HG02884 (cell line): Measurements from ENCODE around the gene GOLGA6L2.
"Not testable (repeated sequence)": the region's sequence is repeated elsewhere in the genome, so short reads cannot be mapped to it uniquely, and the experiment has no call there.

ENCODE experiments used
- ATAC-seq: cut with Tn5 transposase; IDR thresholded peaks from one replicate; pipeline ENCODE4 v1.9.1; 2021; ENCODE audit warnings: mild to moderate bottlenecking, moderate library complexity; ENCODE audit not compliant: unreplicated experiment

GOLGA6L2 gene, protein sequence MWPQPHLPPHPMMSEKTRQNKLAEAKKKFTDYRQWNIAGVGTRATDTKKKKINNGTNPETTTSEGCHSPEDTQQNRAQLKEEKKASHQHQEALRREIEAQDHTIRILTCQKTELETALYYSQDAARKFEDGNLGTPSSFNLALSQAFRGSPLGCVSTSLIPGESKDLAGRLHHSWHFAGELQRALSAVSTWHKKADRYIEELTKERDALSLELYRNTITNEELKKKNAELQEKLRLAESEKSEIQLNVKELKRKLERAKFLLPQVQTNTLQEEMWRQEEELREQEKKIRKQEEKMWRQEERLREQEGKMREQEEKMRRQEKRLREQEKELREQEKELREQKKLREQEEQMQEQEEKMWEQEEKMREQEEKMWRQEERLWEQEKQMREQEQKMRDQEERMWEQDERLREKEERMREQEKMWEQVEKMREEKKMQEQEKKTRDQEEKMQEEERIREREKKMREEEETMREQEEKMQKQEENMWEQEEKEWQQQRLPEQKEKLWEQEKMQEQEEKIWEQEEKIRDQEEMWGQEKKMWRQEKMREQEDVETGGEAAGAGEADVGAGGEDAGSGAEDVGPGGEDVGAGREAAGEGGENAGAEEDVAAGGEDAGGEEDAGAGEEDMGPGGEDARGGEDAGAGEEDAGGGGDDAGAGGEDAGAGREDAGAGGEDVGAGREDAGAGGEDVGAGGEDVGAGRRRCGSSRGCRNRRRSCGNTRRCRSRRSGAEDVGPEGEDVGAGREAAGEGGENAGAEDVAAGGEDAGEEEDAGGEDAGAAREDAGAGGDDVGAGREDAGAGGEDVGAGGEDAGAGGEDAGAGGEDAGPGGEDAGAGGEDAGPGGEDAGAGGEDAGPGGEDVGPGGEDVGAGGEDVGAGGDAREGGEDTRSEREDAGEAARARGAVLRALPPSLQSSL

DNA sequence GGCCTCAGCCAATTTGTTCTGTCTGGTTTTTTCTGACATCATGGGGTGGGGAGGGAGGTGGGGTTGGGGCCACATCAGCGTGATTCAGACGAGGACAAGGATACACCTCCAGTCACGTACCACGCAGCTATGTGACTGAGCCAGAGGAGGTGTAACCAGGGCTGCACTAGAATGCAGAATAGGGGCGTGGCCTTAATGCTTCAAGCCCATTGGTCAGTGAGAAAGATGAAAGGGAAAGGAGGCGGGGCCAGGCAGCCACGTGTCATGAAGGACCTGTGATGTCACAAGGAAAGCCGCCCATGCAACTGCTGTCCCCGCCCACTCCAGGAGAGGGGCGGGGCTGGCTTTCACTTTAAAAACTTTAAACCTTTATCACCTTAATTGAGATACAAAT, at the start of gene GOLGA6L2:
TSS of gene GOLGA6L2 (minus strand) at position 137 of the 394 bp plus-strand sequence. CDS start at position 75, 62 bp downstream.
- ATAC-seq = no peak

DNA sequence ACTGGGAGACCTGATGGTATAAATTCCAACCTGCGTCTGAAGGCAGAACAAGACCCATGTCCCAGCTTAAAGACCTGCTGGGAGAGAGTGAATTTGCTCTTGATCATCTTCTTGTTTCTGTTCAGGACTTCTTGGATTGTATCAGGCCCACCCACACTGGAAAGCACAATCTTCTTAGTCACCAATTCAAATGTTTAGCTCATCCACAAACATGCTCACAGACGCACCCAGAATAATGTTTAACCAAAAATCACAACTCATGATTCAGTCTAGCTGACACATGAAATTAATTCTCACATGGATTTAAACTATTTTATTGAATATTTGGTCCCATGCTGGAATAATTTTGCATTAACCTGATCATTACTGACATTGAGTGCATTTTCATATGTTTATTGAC, 37.8 kb upstream of the GOLGA6L2 start:
- ATAC-seq = no peak

DNA sequence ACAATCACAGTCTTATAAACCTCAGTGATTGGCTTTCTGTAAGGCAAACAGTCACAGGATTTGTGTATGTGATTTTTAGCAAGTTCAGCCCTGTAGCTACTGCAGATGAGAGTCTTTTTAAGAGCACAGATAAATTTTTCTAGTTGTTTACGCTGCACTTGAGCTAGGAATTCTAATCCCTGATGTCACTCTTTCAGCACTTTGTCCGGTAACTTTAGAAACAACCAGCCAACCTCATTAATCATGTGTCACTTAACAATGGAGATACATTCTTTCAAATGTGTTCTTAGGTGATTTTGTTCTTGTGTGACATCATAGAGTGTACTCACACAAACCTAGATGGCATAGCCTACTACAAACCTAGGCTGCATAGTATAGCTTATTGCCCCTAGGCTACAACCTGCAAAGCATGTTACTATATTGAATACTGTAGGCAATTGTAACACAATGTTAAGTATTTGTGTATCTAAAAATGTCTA, 36.8 kb upstream of the GOLGA6L2 start:
- no peak for ATAC-seq

DNA sequence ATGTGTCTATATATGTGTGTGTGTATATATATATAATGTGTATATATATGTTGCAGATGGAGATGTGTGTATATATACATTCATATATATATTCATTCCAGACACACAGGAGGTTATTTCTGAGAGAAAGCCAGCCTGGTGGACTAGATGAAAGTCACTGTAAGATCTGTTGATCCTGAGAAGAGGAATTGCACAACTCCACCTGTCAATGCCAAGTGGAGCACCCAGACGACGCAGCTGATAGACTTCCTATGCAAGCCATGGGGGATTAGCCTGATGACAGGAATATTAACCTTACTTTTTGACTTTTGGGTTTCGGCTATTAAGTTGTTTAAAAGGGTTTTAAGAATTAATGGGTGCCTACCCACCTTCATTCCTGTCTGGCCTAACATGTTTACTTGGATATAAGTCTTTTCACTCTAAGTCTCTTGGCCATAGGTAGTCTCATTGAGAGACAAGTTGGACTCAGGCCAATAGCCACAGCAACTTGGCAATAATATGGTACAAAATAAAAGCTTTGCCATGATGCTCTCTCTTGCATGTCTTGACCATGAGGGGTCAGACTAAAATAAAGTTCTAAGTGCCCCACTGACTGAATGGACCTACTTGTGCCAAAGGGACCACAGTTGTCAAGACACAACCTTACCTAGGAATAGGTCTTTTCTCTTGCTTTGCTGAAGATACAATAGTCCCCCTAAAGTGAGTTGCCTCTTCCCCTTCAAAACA, 35.9 kb upstream of the GOLGA6L2 start:
- ATAC-seq = no peak

DNA sequence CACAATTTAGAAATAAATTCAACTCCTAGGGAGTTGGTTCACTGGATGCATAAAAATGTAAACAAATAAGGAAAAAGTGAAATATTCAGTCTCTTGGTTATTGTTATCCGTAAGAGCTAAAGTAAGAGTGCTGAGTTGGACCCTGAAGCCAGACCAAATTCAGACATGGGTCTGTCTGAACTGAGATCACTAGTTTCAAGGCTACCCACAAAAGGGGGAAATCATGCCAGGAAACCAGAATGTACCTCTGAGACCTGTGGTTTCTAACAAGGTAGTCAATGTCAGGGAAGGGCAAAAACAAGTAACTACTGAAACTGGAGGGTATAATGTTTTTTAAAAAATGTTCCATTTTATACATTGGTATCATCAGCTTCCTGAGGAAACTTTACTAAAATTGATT, 35.2 kb upstream of the GOLGA6L2 start:
- ATAC-seq = no peak

DNA sequence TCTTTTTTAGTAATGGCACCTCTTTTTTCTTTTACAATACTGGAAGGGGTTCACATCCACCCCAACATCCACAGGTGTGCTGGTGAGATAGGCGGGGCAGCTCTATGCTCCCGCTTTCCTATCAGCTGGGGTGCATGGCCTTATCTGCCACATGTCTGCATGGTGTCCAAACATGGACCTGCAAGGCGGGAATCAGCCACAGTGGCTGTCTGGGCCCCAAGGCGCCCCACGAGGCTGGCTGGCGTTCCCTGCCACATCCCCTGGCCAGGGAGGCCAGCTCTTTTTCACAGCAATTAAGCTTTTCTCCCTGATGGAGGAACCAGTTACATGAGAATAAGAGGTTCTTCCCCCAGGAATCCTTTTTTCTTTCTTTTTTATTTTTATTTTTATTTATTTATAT, 30.9 kb upstream of the GOLGA6L2 start:
- no peak for ATAC-seq

DNA sequence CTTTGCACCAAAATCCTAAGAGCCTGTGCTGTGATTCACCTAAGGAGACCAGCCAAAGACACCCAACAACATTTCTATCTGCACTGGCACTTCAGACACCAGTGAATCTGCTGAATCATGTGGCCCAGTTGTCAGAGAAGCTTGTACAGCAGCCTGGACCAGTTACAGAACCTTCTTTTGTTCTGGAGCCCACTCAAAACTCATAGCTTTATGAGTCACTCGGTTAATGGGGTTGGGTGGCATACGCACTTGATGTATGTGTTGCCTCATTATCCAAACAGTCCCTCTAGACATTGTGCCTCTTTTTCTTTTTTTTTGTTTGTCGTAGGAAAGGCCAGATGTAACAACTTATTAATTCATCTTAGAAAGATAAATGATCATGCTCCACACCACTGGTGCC, 25.6 kb upstream of the GOLGA6L2 start:
- no peak for ATAC-seq

DNA sequence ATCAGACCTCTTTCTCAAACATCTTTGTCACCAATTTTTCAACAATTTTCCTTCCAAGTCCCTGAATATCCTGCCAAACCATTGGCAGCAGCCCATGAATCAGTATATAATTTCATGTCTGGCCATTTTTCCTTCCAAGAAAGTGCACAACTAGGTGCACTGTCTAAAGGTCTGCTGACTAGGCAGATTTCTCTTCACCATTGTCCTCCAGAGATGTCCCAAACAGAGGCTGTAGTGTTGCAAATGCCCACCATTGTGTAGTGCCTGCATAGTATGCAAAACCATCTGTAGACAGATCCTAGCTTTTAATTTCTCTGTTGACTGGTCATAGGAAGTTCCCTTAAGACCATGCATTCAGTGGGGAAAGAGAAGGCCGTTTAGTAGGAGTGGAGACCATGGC, 25.0 kb upstream of the GOLGA6L2 start:
- no peak for ATAC-seq

DNA sequence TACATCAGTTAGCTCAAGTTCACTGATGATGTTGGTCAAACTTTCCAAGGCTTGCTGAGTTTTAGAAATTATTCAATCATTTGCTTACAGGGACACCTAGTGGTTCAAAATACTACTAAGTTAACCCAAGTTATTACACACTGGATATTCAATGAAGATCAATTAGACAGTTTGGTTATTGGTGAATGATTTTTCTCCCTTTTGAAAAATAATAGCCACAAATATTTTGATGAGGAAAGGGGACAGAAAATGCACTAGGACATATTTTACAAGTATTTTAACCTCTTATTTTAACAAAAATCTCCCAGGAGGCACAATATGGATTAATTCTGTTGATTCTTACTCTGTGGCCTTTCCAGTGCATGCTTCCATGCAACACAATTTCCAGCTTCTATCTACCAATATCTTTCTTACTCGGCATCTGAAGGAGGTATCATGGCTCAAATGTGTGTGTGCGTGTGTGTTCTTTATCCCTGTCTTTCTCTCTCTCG, 20.1 kb upstream of the GOLGA6L2 start:
- ATAC-seq = no peak

DNA sequence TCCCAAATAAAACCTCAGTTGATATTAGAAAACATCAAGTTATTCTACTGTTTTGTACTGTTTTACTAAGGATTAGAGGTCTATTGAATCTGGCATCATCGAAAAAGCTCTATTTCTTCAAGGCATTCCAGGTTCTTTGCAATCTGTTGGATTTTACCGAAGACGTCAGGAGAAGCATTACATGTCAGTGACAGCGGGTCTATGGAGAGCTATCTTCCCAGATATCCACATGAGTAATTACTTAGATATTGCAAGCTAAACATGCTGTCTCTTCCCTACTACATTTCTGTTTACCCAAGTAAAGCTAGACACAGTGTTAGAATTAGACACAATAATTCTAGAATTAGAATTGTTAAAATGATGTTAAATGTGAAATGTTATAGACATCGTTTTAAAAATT, 10.8 kb upstream of the GOLGA6L2 start:
- ATAC-seq = no peak

DNA sequence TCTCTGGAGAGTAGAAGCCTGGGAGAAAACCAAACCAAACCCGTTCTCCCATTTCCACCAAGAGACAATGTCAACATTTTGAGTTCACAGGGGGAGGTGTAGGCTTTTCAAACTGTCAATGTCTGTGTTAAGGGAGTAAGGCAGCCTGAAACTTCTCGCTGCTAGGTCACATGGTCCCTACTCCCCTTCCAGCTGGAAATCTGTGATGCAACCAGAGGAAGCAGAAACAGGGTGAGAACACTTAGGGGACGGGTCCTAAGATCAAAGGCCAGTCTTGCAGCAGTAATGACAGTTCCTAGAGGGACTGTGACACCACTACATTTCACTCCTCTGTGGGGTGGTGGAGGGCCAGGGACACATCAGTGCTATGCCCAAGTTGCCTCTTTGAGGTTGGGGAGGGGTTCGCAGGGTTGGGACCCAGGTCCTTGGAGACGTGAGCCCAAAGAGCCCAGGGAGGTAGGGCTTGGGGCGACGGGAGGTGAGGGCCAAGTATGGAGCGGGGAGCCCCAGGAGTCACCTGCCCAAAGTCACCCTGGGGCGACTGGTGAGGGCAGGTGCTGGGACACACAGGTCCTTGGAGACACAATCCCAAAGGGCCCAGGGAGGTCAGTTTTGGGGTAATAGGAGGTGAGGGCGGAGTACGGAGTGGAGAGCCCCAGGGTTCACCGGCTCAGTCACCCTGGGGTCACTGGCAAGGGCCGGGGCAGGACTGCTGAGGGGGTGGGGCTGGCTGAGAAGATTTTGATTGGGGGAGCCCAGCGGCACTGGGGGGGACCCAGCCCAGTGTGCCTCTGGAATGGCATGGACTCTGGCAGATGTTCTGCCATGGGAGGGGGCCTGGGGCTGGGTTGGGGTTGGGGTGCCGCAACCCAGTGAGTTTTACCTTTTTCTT, 582 bp downstream of the GOLGA6L2 start:
- no peak for ATAC-seq

DNA sequence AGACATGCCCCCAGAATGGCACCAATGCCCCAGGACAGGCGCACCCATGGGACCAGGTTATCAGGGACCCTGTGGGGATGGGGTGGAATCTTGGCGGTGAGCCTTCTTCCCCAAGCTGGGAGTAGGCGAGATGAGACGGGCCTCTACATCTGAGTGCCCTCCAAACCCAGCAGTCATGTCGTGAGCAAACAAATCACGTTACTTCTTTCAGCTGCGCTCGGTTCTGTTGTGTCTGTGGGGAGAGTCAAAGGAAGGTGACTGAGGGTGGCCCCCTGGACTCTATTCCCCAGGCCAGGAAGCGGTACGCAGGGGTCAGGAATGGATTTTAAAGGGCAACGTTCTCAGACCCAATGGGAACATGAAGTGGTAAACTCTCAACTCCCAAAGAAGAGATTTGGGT, 2.8 kb downstream of the GOLGA6L2 start:
- ATAC-seq = no peak

DNA sequence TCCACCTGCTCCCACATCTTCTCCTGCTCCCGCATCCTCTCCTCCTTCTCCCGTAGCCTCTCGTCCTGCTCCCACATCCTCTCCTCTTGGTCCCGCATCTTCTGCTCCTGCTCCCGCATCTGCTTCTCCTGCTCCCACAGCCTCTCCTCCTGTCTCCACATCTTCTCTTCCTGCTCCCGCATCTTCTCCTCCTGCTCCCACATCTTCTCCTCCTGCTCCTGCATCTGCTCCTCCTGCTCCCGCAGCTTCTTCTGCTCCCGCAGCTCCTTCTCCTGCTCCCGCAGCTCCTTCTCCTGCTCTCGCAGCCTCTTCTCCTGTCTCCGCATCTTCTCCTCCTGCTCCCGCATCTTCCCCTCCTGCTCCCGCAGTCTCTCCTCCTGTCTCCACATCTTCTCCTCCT, 5.8 kb downstream of the GOLGA6L2 start:
- no peak for ATAC-seq

DNA sequence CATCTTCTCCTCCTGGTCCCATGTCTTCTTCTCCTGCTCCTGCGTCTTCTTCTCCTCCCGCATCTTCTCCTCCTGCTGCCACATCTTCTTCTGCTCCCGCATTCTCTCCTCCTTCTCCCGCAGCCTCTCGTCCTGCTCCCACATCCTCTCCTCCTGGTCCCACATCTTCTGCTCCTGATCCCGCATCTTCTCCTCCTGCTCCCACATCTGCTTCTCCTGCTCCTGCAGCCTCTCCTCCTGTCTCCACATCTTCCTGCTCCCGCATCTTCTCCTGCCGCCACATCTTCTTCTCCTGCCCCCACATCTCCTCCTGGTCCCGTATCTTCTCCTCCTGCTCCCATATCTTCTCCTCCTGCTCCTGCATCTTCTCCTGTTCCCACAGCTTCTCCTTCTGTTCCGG, 6.4 kb downstream of the GOLGA6L2 start:
- no peak for ATAC-seq

DNA sequence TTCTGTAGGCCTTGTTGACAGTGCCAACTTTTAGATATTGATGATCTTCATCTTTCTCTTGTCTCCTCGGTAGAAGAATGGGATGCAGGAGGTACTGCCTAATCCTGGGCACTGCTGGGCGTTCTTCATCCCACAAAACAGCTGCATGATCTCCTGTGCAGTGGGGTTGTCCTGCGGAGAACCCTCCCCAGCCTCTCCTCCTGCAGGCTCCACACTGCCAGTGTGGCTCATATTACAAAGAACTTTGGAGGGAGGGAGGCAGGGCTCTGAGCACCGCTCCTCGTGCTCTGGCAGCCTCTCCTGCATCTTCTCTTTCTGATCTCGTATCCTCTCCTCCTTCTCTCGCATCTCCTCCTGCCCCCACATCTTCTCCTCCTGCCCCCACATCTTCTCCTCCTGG, 7.5 kb downstream of the GOLGA6L2 start:
- no peak for ATAC-seq

DNA sequence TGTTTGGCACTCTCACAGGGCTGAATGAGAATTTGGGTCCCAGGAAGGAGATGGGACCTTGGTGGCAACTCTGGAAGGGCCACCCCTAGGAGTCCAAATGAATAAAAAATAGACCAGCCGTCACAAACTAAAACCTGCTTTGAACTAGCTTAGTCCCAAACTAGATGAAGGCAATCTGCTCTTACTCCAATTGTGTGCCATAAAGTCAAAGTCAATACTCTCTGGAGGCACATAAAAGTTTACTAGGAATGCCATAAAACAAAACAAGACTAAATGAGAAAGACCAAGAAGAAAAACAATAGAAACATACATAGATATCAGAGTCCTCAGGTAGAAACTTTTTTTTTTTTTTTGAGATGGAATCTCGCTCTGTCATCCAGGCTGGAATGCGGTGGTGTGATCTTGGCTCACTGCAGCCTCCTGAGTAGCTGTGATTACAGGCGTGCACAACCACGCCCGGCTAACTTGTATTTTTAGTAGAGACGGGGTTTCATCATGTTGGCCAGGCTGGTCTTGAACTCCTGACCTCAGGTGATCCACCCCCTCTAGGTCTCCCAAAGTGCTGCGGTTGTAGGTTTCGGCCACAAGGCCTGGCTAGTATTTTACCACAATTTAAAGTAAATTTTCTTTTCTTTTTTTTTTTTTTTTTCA, 8.1 kb downstream of the GOLGA6L2 start:
- no peak for ATAC-seq

DNA sequence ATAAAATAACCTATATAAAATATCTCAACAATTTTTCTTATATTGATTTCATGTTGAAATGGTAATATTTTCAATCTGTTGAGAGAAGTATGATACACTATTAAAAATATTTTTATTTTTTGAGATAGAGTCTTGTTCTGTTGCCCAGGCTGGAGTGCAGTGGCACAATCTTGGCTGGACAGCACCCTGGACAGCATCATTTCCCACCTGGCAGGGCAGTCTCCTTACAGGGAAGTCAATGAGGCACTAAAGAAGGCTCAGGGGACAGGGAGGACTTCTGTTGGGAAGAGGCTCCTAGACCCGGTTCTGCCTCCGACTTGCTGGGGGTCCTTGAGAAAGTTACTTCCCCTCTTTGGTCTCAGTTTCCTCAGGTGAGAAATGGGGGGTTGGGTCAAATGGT, 9.4 kb downstream of the GOLGA6L2 start:
- ATAC-seq = no peak

DNA sequence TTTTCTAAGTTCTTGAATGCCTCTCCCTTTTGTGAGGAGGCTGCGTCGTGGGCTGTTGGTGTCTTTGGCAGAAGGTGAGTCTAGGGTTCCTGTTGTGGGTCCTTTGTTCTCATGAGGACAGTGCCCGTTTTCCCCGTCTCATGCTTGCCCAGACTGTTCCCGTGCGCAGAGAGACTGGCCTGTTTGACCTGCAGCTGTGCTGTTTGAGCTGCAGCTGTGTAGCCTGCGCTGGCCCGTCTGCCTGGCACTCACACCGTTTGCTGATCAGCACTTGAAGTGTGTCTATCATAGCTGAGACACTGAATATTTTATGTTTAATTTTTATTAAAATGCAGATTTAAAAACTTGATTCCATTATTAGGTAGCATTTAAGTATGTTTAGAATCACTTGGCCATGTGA, 9.9 kb downstream of the GOLGA6L2 start:
- no peak for ATAC-seq

DNA sequence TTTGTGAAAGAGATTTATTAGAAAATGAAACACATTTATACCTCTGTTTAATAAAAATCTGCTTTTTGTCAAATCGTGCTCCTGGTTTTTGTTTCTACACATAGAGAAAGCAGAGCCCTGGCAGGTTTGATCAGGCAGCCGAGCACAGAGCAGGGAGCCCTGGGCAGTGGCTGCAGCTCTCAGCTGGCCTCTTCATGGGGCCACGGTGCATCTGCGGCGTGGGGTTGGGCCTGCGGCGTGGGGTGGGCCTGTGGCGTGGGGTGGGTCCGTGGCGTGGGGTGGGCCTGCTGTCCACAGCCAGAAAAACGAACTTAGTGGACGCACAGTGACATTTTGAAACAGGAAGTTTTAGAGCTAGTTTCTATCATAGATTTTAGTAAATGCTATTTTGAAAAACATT, 10.6 kb downstream of the GOLGA6L2 start:
- ATAC-seq = no peak

DNA sequence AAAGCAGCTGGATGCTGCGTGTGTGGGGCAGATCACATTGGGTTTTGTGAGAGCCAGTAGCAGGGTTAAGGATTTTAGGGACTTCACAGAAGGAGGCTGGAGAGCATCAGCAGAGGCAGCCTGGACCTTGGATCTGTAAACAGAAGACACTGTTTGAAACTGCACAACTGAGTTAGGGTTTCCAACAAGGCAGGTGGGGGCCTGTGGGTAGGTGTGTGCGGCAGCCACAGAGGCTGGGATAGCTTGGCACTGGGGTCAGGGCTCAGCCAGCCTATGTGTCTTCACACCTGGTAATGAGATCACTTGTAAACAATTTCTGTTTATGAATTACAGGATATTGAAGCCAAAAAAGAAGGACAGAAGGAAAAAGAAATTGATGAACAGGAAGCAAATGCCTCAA, 12.3 kb downstream of the GOLGA6L2 start:
- ATAC-seq = not testable (repeated sequence)
